Pons (tissue), 1 donor: ENCODE data around the gene SAMD14.
A peak's percentile ranks its signal among the peaks of the same experiment; 100 is the strongest.

Experiments
- DNase-seq: peaks from one replicate; pipeline ENCODE4 v3.0.0-alpha.2; 2016; ENCODE audit warnings: low spot score

SAMD14 gene

DNA sequence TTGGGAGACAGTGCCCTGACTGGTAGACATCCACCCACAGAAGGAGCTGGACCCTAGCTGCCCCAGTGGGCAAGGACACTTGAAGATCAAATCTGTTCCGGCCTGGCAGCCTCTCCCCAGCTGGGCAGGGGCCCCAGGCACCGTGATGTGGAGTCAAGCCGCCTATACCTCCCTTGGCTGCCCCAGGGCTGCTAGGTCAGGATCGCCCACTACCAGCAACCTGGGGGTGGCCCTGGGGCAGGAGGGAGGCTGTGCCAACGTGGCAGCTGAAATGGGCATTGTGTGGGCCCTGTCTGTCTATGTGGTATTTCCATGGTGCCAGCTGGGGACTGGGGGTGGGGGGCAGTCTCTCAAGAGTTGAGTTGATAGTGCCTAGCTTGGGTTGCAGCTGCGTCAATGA, 33.9 kb downstream of the SAMD14 start:
- DNase-seq = peak; percentile 20

DNA sequence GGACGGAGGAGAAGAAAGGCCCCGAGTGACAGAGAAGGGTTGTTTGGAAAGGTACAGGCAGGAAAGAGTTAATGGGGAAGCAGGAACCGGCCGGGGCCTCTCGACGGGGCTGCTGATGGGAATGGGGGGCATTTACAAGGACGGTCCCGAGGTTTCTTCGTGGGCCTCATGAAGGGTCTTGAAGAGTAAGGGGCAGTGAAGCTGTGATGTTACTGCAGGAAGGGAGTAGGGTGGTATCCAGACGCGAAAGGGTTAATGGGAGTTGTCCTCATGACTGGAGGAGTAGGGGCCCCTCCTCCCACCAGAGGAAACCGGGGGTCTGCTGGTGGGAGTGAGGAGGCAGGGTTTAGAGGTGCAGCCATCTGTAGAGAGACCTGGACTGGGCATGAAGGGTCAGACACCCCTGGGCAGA, 34.3 kb downstream of the SAMD14 start:
- DNase-seq = peak; percentile 39

DNA sequence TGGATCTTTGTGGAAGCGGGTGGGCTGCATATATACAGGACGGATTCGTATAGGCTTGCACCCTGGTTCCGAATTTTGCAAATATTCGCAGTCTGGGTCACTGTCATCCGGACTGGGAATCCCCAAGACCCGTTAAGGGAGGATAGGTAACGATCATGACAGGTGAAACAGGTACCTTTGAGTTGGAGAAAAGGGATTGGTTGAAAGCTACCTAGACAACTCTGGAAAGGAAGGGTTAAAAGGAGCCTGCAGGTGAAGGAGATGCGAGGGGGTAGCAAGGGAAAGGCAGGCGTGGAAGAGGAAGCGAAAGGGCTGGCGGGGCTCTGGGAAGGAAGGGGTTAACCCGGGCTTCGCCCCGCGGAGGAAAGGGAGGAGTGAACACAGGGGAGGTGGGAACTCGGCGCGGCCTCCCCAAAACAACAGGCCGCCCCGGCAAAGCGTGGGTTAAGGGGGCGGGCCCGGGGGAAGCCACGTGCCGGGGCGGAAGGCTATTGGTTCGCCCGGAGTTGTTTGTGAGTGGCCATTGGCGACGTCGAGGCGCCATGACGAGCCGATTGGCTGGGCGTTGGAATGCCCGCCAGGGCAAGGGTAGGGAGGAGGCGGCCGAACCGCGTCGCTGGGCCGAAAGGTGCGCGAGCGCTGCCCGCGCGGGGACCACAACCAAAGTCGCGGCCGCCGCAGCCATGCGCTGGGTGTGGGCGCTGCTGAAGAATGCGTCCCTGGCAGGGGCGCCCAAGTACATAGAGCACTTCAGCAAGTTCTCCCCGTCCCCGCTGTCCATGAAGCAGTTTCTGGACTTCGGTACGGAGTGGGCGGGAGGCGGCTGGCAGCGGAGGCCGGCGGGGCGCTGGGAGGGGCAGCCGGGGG, 35.0 kb downstream of the SAMD14 start, which contains the start of gene PDK2:
PDK2 (plus strand) TSS at position 599 of the 867 bp plus-strand sequence; CDS start at position 684, 85 bp downstream.
- peak; percentile 96 for DNase-seq

DNA sequence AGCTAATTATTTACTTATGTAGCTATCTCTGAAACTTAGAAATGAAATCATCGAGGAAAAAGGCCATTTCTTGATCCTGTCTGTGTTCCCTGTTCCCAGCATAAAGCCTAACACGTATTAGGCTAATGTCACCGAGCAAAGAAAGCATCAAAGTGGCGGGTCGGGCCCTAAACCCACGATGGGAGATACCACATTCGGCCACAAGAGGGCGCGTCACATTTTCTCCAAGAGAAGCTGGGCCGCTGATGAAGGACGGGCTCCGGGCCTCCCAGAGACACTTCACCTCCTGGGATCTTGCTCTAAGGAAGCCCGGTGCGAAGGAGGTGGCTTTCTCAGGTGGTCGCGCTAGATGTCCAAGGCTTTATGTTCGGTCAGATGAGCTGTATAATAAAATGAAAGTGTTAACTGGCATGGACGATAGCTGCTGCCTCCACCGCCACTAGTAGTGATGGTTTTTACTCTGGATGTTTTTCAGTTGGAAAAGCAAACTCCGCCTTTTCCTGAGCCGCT, 35.7 kb downstream of the SAMD14 start:
- DNase-seq = peak; percentile 95

- DNase-seq = no peak
These were observed 36.2 kb downstream of the SAMD14 start for GRCh38 chr17:50093807-50094206.

- DNase-seq = no peak
These were observed 36.7 kb downstream of the SAMD14 start for GRCh38 chr17:50093246-50093645.

DNA sequence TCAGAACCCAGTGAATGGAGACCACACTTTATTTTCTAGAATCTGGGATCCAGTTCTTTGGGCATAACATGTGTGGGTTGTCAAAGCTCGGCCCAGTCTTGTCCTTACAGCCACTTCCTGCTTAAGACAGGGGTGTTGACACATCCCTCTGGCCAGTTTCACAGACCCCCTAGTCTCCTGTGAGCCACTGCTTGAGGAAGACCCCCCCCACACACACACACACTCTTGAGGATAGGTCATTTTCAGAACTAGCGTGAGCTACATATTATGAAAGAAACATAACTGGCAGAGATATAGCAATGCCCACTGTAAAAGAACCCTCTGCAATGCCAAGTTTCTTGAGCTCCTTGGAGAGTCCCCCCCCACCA, 38.1 kb downstream of the SAMD14 start:
- no peak for DNase-seq

- DNase-seq = no peak
These were observed 38.7 kb downstream of the SAMD14 start for GRCh38 chr17:50090971-50091917.

DNA sequence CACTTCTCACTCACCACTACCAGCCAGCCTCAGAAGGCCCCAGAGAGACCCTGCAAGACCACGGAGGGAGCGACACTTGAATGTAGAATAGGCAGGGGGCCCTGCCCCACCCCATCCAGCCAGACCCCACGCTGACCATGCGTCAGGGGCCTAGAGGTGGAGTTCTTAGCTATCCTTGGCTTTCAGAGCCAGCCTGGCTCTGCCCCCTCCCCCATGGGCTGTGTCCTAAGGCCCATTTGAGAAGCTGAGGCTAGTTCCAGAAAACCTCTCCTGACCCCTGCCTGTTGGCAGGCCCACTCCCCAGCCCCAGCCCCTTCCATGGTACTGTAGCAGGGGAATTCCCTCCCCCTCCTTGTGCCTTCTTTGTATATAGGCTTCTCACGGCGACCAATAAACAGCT, 39.9 kb downstream of the SAMD14 start:
- DNase-seq = no peak

DNA sequence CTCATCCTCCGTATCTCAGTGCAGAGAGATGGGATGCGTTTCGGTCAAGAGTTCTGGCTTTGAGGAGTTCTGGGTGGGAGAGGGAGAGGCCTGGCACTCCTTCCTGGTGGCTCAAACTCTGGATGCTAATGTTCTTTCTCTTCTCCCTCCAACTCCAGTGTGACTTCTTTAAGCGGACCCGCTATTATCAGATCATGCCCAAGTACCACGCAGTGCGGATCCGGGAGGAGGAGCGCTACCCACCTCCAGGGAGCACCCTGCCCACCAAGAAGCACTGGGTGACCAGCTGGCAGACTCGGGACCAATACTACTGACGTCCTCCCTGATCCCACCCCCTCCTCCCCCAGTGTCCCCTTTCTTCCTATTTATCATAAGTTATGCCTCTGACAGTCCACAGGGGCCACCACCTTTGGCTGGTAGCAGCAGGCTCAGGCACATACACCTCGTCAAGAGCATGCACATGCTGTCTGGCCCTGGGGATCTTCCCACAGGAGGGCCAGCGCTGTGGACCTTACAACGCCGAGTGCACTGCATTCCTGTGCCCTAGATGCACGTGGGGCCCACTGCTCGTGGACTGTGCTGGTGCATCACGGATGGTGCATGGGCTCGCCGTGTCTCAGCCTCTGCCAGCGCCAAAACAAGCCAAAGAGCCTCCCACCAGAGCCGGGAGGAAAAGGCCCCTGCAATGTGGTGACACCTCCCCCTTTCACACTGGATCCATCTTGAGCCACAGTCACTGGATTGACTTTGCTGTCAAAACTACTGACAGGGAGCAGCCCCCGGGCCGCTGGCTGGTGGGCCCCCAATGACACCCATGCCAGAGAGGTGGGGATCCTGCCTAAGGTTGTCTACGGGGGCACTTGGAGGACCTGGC, 40.8 kb downstream of the SAMD14 start:
- no peak for DNase-seq

DNA sequence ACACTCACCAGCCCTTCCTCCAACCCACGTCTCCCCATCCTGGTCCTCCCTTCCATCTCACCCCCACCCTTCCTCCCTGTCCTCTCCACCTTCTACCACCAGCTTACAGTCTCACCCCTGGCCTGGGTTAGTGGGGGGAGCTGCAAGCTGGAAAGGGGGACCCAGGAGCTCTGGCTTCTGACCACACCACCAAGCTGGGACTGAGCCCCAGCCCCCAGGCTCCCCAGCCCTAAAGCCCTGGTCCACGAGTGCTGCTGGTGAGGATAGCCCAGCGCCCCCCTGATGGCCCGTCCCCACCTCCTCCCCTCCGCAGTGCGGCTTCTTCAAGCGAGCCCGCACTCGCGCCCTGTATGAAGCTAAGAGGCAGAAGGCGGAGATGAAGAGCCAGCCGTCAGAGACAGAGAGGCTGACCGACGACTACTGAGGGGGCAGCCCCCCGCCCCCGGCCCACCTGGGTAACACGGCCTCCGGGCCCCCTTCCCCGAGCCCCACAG, 42.0 kb downstream of the SAMD14 start:
- no peak for DNase-seq

GRCh38 chr17:50087246-50087911, 42.6 kb downstream of the SAMD14 start:
- peak; percentile 22 for DNase-seq

DNA sequence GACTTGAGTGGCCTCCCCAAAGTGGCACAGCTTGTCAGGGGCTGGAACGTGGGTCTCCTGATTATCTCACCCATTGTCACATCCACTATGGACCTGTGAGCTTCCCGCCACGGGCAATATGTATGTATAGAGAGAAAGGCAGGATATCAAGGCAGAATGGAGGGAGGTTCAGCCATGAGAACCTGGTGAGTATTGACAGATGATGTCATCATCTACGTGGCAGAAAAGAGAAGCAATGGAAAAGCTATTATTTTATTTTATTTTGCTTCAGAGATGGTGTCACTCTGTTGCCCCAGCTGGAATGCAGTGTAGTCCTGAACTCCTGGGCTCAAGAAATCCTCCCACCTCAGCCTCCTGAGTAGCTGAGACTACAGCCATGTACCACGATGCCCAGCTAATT, 48.2 kb downstream of the SAMD14 start:
- no peak for DNase-seq

- DNase-seq = no peak
These were observed 49.1 kb downstream of the SAMD14 start for GRCh38 chr17:50080827-50081226.

DNA sequence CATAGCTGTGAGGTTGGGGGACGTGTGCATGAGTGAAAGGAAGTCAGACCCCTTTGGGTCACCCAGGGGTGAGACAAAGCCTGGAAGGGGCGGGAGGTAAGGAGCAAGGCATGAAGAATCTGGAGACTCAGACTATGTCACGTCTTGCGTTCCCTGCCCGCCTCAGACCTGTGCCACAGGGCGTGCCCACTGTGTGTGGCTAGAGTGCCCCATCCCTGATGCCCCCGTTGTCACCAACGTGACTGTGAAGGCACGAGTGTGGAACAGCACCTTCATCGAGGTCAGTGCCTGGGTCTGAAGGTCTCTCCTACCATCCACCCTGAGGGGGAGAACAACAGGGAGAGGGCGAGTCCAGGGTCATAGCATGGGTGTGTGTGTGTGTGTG, 49.9 kb downstream of the SAMD14 start:
- no peak for DNase-seq

DNA sequence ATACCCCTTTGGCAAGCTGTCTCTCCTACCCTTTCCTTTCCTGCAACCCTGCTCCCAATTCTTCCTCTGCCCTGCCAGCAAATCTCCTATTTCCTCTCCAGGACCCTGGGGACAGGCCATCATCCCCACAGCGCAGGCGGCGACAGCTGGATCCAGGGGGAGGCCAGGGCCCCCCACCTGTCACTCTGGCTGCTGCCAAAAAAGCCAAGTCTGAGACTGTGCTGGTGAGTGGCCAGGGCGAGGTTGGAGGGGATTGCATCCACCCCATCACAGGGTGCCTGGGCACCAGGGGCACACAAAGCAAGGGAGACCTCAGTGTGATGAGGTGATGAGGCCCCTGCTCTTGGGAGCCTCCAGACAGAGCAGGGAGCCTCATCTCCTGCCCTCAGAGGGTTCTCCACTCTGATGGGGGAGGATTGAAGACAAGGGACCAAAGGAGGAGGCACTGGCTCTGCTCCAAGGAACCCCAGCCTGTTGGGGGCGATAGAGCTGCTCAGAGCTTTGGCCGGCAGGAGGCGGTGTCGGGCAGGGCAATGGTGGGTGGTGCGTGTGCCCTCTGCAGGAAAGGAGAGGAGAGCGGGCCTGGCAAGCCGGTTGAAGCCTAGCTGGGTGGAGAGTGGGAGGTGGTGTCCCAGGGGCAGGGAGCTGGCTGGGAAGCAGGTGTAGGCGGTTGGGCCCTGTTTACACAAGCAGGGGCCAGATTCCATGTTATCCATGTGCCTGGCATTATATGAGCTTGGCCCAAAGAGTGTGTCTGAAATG, 50.4 kb downstream of the SAMD14 start:
- no peak for DNase-seq

- DNase-seq = no peak
These were observed 51.5 kb downstream of the SAMD14 start for GRCh38 chr17:50078430-50078829.

DNA sequence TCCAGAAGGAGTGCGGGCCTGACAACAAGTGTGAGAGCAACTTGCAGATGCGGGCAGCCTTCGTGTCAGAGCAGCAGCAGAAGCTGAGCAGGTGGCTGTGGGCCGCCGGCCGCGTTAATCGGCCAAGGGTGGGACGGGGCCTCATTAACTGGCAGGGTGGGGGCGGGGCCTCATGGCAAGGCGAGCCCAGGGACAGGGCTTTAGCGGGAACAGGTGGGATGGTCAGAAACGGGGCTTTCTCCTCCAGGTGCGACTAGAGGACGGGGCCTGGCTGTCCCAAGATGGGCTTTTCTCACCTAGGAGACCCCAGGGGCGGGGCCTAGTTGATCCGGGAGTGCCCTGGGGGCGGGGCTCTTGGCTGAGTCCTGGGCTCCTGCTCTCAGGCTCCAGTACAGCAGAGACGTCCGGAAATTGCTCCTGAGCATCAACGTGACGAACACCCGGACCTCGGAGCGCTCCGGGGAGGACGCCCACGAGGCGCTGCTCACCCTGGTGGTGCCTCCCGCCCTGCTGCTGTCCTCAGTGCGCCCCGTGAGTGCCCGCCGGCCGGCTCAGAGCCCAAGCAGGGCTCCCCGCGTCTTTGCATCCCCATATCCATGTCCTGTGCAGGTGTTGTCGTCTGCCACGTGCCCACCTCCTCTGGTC, 53.2 kb downstream of the SAMD14 start:
- no peak for DNase-seq

DNA sequence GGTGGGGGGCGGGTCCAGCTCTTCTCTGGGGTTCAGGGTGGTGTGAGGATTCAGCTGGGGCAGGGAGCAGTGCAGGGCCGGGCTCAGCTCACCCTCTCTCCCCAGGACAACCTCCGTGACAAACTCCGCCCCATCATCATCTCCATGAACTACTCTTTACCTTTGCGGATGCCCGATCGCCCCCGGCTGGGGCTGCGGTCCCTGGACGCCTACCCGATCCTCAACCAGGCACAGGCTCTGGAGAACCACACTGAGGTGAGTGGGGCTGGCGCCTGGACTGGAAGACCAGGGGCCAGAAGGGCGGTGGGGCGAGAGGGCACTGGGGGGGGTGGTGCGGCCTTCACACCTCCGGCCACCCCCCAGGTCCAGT, 53.8 kb downstream of the SAMD14 start:
- DNase-seq = no peak
